Heart right ventricle (tissue), 16 donors: ENCODE measurements around the gene DNAJC15. TPM values are rescaled to one million over a fixed set of nuclear protein-coding genes. Genes with fewer than 3 reads are reported as not detected.

Source experiments
- ATAC-seq, 8 donors: fragments of 200-7000 bp; cut with Tn5 transposase; one replicate each; pipeline ENCODE4 v1.9.1; 2020; ENCODE audit warnings: mild to moderate bottlenecking in 8 of 8, moderate library complexity in 8 of 8, moderate number of reproducible peaks in 1 of 8
- DNase-seq, 2 donors: peaks; one replicate each; pipeline ENCODE4 v3.0.0-alpha.2; 2020
- H3K27ac ChIP-seq, 10 donors: fragments of 200-600 bp; sonication (generic) in 2 of 10; one replicate each; pipeline versions ENCODE4 v1.5.0 to v1.8.0; 2020 to 2022; ENCODE audit warnings: mild to moderate bottlenecking in 3 of 10
- H3K27me3 ChIP-seq, 7 donors: fragments of 200-600 bp; one replicate each; pipeline ENCODE4 v1.8.0; 2021 to 2022; ENCODE audit warnings: mild to moderate bottlenecking in 2 of 7
- H3K36me3 ChIP-seq, 9 donors: fragments of 200-600 bp; sonication (generic) in 1 of 9; one replicate each; pipeline versions ENCODE4 v1.5.0 to v1.8.0; 2020 to 2022; ENCODE audit warnings: mild to moderate bottlenecking in 2 of 9
- H3K4me1 ChIP-seq, 9 donors: fragments of 200-600 bp; sonication (generic) in 1 of 9; one replicate each; pipeline versions ENCODE4 v1.5.0 to v1.8.0; 2020 to 2022; ENCODE audit warnings: mild to moderate bottlenecking in 4 of 9
- H3K4me3 ChIP-seq, 10 donors: fragments of 200-600 bp; sonication (generic) in 2 of 10; one replicate each; pipeline versions ENCODE4 v1.5.0 to v1.8.0; 2020 to 2022; ENCODE audit warnings: mild to moderate bottlenecking in 7 of 10, moderate library complexity in 2 of 10
- H3K9me3 ChIP-seq, 11 donors: fragments of 200-600 bp in 10 of 11; sonication (generic) in 2 of 11; one replicate each; pipeline versions ENCODE4 v1.5.0 to v1.8.0; 2013 to 2022; ENCODE audit warnings: mild to moderate bottlenecking in 2 of 11, control low read depth in 1 of 11, moderate library complexity in 1 of 11
- CTCF ChIP-seq, 9 donors: fragments of 200-600 bp; sonication (generic) in 2 of 9; IDR thresholded peaks; one replicate each; pipeline versions ENCODE4 v1.5.0 to v1.8.0; 2021 to 2022; ENCODE audit warnings: antibody characterized with exemption in 9 of 9, mild to moderate bottlenecking in 5 of 9, moderate library complexity in 1 of 9
- WGBS, 2 donors: extraction: QIAGEN DNeasy Blood & Tissue Kit; methylation state at CpG; one replicate each; pipeline ENCODE4 v1.1.7; 2013; ENCODE audit warnings: inconsistent platforms in 1 of 2; 5-methylcytosine and 5-hydroxymethylcytosine counted together
- intact Hi-C, 10 donors: fragments of 100-400 bp; cut with DNase I; formaldehyde crosslinking; loops; one replicate each; pipeline versions ENCODE4 v1.11.1 to v1.14.2; 2022
- polyA plus RNA-seq, 2 donors: library from polyadenylated mRNA; stranded (reverse); fragments of 200-250 nt; gene quantifications; one replicate each; pipeline ENCODE4 v1.2.3, GENCODE V29; 2013
- total RNA-seq, 10 donors: library from RNA; stranded (reverse); fragmentation: NEBNext Ultra II Directional in 3 of 10; extraction: Animal tissue kit (Norgen Biotek cat#: 25700) in 3 of 10; gene quantifications; one replicate each; pipeline versions ENCODE4 v1.2.1 to v1.2.4, GENCODE V29; 2021 to 2023
- donor health status: Arrhythmogenic right ventricular cardiomyopathy.
- donor health status: ischemic (EF 13 %, LVEDD 7.1; RV severe dilation, severe dysfunction).
- donor health status: healthy with polysubstance abuse.
- donor health status: DM: no; HTN: yes; CAD: no.
- donor health status: DM: no; HTN: no; CAD: no.
- donor health status: ischemic (EF 25% LVEDD 6.9; RV normal size, moderate dysfunction).
- donor health status: ischemic (EF 25% LVEDD 5.7; RV mildly dilated, moderate dysfunction).
- donor health status: healthy.
- donor health status: DM: yes; HTN: yes; CAD: no.
- donor health status: Ischemic cardiomyopathy.
- donor health status: ischemic (EF 35%, LVEDD 5.7; RV mildly dilated, moderate dysfunction).
- donor health status: nonischemic (EF 11% LVEDD 7.7; RV severe dilation, severe dysfunction).
- donor health status: DM: yes; HTN: yes; CAD: no.
- donor health status: PGD.
- donor health status: ischemic (EF 29% LVEDD 5.4; RV normal size, mild dysfunction).
- donor health status: nonischemic (EF 23%, LVEDD 6.1; RV moderate dilation, normal function).

The DNAJC15 gene
- total and polyA plus RNA-seq, 12 donors: 14.4 to 36.7 (median 28.1) TPM

DNA sequence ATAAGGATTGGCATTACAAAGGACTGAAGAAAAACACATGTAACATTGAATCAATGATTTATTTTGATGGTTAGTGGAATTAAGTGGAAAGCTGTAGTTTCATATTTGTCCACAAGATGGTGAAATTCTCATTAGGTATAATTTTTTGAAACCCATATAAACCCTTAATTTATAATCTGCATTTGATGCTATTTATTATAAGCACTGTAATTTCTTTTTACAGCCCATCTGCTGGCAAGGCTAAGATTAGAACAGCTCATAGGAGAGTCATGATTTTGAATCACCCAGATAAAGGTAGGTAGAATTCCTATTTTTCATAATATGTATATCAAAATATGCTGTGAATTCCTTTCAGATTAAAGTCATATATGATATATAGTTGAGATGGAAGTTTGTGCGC, 62.2 kb downstream of the DNAJC15 start:
- ATAC-seq (no peak), DNase-seq (no peak)
- no peak overlapping the region for H3K4me3 ChIP-seq
- peaks cover 0 to 9% (median 0%) of the 10 kb centered on the region in 11 donors for H3K9me3 ChIP-seq
- H3K27ac ChIP-seq: no peak overlapping the region
- 97 to 98% methylated on average over 1 of the region's 1 CpG for WGBS, 2 donors
- peaks cover 0 to 17% (median 7%) of the 10 kb centered on the region in 9 donors for H3K4me1 ChIP-seq
- peaks cover 0 to 21% (median 0%) of the 10 kb centered on the region in 9 donors for H3K36me3 ChIP-seq
- H3K27me3 ChIP-seq: no peaks in the 10 kb centered on the region
- peak; percentile 46 to 77 (median 68) for TF ChIP-seq CTCF (IDR thresholded peaks at IDR 0.05)
- intact Hi-C loops: loop anchor here in 9 of 10 donors (2.0 to 10.0 kb wide), 10 partner anchors 61 to 811 kb away; partner anchors contain the start of genes AKAP11 (in 1 of the 9), CCDC122 (in 1 of the 9), DNAJC15 (in 1 of the 9) and LACC1 (in 1 of the 9)

DNA sequence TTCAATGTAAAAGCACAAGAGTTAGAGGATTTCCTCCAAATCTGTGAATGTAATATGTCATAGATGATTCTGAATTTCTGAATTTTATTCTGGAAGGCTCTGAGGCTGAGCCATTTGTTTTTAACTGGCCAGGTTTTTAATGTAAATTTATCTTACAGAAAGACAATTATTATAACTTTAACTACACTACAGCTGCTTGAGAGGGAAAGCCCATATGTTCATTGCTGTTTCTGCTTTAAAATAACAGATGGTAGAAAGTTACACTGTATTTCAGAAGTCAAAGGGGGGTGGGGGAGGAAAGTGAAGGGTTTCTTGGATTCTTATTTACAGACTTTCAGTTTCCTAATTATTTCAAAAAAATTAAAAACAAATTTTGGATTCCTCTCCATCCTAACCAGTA, 62.8 kb downstream of the DNAJC15 start:
- Histone ChIP-seq H3K4me3 (no peak overlapping the region), H3K27ac (no peak overlapping the region), H3K4me1 (peaks cover 0 to 17% (median 7%) of the 10 kb centered on the region in 9 donors), H3K9me3 (peaks cover 0 to 9% (median 0%) of the 10 kb centered on the region in 11 donors), H3K36me3 (peaks cover 0 to 15% (median 0%) of the 10 kb centered on the region in 9 donors), H3K27me3 (no peaks in the 10 kb centered on the region)
- no peak for DNase-seq
- intact Hi-C loops: loop anchor here in 8 of 10 donors (5.0 to 10.0 kb wide), 9 partner anchors 61 to 811 kb away; partner anchors contain the start of genes AKAP11 (in 1 of the 8), CCDC122 (in 1 of the 8), DNAJC15 (in 1 of the 8) and LACC1 (in 1 of the 8)
- ATAC-seq: no peak
- TF ChIP-seq CTCF (IDR thresholded peaks at IDR 0.05): no peak

DNA sequence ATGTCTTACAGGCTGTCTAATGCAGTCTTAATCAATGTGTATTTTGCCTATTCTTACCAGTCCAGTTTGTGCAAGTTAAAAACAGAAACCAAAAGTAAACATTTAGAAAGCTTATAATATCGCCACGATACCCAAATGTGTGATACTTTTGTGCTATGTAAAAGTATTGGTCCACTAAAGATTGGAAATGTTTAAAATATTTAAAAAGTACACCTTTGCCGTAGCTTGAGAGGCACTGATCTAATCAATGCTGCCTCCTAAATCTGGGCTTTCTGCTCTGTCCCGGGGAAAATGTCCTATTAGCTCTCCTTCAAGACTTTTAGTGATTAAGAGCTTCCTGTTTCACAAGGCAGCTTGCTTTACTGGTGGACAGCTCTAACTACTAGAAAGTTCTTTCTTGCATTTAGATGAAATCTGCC, 64.7 kb downstream of the DNAJC15 start:
- peaks cover 0 to 9% (median 0%) of the 10 kb centered on the region in 9 donors for H3K36me3 ChIP-seq
- peak overlapping the region; percentile 7 to 57 (median 47) for H3K4me3 ChIP-seq
- peaks cover 0 to 17% (median 7%) of the 10 kb centered on the region in 9 donors for H3K4me1 ChIP-seq
- intact Hi-C loops: loop anchor here in 8 of 10 donors (5.0 to 10.0 kb wide), 9 partner anchors 63 to 813 kb away; partner anchors contain the start of genes AKAP11 (in 1 of the 8), CCDC122 (in 1 of the 8), DNAJC15 (in 1 of the 8) and LACC1 (in 1 of the 8)
- H3K9me3 ChIP-seq: peaks cover 0 to 9% (median 0%) of the 10 kb centered on the region in 11 donors
- TF ChIP-seq CTCF (IDR thresholded peaks at IDR 0.05): no peak
- no peaks in the 10 kb centered on the region for H3K27me3 ChIP-seq
- peak overlapping the region in 9 of 10 donors; percentile 2 to 87 (median 66) for H3K27ac ChIP-seq
- ATAC-seq (peak in 4 of 8 donors; percentile 47 to 79 (median 67)), DNase-seq (no peak)
- 43 to 51% methylated on average over 4 of the region's 4 CpGs for WGBS, 2 donors

GRCh38 chr13:43089912-43090498, 66.6 kb downstream of the DNAJC15 start:
- DNase-seq (no peak), ATAC-seq (no peak)
- Histone ChIP-seq H3K9me3 (peaks cover 0 to 9% (median 0%) of the 10 kb centered on the region in 11 donors), H3K36me3 (peaks cover 0 to 9% (median 0%) of the 10 kb centered on the region in 9 donors), H3K27ac (no peak overlapping the region), H3K27me3 (no peaks in the 10 kb centered on the region), H3K4me1 (peaks cover 0 to 21% (median 7%) of the 10 kb centered on the region in 9 donors), H3K4me3 (no peak overlapping the region)
- intact Hi-C loops: loop anchor here in 8 of 10 donors (5.0 to 10.0 kb wide), 9 partner anchors 65 to 815 kb away; partner anchors contain the start of genes AKAP11 (in 1 of the 8), CCDC122 (in 1 of the 8), DNAJC15 (in 1 of the 8) and LACC1 (in 1 of the 8)
- no peak for TF ChIP-seq CTCF (IDR thresholded peaks at IDR 0.05)
- 97% methylated on average over 1 of the region's 1 CpG for WGBS, 2 donors
